Measurements from ENCODE around the gene MINK1. TPM values are rescaled to one million over a fixed set of nuclear protein-coding genes. Genes with fewer than 3 reads are reported as not detected.

The MINK1 gene
- total RNA-seq, 1 experiment from 2014 or later = 68.8 TPM

- no peak for TF ChIP-seq CTCF (conservative IDR thresholded peaks at IDR 0.05)
- no peak overlapping the region for H2BK15ac ChIP-seq (ENCODE audit: low read depth, low read length)
- no peak for DNase-seq
- H3K27ac Mint-ChIP-seq = peak overlapping the region; percentile 91 to 100 (median 97); a peak in 6 of 7 replicates
- no peak overlapping the region for H3T11ph ChIP-seq (ENCODE audit: low read length)
- H2BK12ac ChIP-seq (ENCODE audit: insufficient read length, low read depth, low read length) = no peak overlapping the region
- no peak overlapping the region for H4K5ac ChIP-seq (ENCODE audit: insufficient read length, low read depth, low read length)
- peaks cover 20 to 29% of the 10 kb centered on the region in 2 experiments for H3K4me1 Mint-ChIP-seq
- no peak overlapping the region for H4K8ac ChIP-seq (replicated peaks; ENCODE audit: insufficient read length, low read depth, low read length)
- H3K27me3 ChIP-seq (ENCODE audit: insufficient read depth, low read length) = no peaks in the 10 kb centered on the region
- no peaks in the 10 kb centered on the region; a peak in 1 of 5 replicates for H3K9me3 Mint-ChIP-seq
- no peak overlapping the region for H2AK5ac ChIP-seq (ENCODE audit: insufficient read length, low read length)
- H3K4me3 Mint-ChIP-seq = peak overlapping the region; percentile 95 to 98
- H3K27me3 Mint-ChIP-seq (ENCODE audit: low read depth) = peaks cover 1% of the 10 kb centered on the region; the same call in 1 of the 2 replicates
- peaks cover 6% of the 10 kb centered on the region; the same call in 1 of the 2 replicates for H3K79me2 ChIP-seq (ENCODE audit: insufficient read depth, low read length)
- H3K4me2 ChIP-seq (ENCODE audit: insufficient read depth, insufficient read length, low read length) = peak overlapping the region; percentile 80
- no peak overlapping the region for H2AFZ ChIP-seq (ENCODE audit: low read length)
- H2BK20ac ChIP-seq (ENCODE audit: low read depth, low read length, poor library complexity, severe bottlenecking) = no peak overlapping the region
- peaks cover 27 to 70% (median 53%) of the 10 kb centered on the region in 3 experiments for H3K36me3 Mint-ChIP-seq (ENCODE audit: insufficient read depth in 1 of 3, low read depth in 3 of 3)
- no peak overlapping the region for H3K23ac ChIP-seq (ENCODE audit: insufficient read length, low read depth, low read length)
- H2BK120ac ChIP-seq (ENCODE audit: low read depth, low read length, poor library complexity, severe bottlenecking) = no peak overlapping the region
- no peaks in the 10 kb centered on the region for H3K9me3 ChIP-seq (ENCODE audit: control insufficient read depth, low read depth, low read length)
- peaks cover 17% of the 10 kb centered on the region for H3K23me2 ChIP-seq (ENCODE audit: insufficient read length, low read depth, low read length, poor library complexity, severe bottlenecking)
- H2BK5ac ChIP-seq (ENCODE audit: insufficient read length, low read length) = no peak overlapping the region
- peak overlapping the region; percentile 69 for H3K18ac ChIP-seq (ENCODE audit: insufficient read length, low read depth, low read length)
- H3K4ac ChIP-seq (ENCODE audit: low read depth, low read length) = no peak overlapping the region
- peak overlapping the region; percentile 81 for H3K27ac ChIP-seq (ENCODE audit: insufficient read length, low read depth, low read length)
- H4K20me1 ChIP-seq (ENCODE audit: control insufficient read depth, insufficient read depth, insufficient read length) = peaks cover 7% of the 10 kb centered on the region
- H3K4me1 ChIP-seq (ENCODE audit: insufficient read depth, low read length) = no peaks in the 10 kb centered on the region
- H3K56ac ChIP-seq (ENCODE audit: insufficient read length, low read depth, low read length) = no peak overlapping the region
- peaks cover 5% of the 10 kb centered on the region for H3K79me1 ChIP-seq (ENCODE audit: insufficient read depth, low read depth, low read length, poor library complexity, severe bottlenecking)
- no CpG with 5 or more reads among the region's 16 CpGs for WGBS (ENCODE audit: extremely low coverage, insufficient read length, low lambda C conversion rate)
- no peak overlapping the region for H4K91ac ChIP-seq (ENCODE audit: insufficient read length, low read depth, low read length)
- peak overlapping the region; percentile 71 for H3K9ac ChIP-seq (ENCODE audit: extremely low read depth, insufficient read length, low read length)
- H3K14ac ChIP-seq (ENCODE audit: insufficient read depth, low read length) = peak overlapping the region; percentile 91
These were observed 106.3 kb downstream of the MINK1 start for GRCh38 chr17:4939546-4939795.
